ENCODE data around the gene USP8.

The USP8 gene

GRCh38 chr15:50563756-50564155, 139.6 kb downstream of the USP8 start:
- Histone ChIP-seq H3K9me2 (replicated peaks; ENCODE audit: insufficient read depth, low read length) (no peaks in the 10 kb centered on the region), H3K9me3 (replicated peaks; ENCODE audit: insufficient read depth, low read length) (no peaks in the 10 kb centered on the region), H3K36me3 (replicated peaks; ENCODE audit: insufficient read depth, low read length) (no peaks in the 10 kb centered on the region), H4K20me1 (ENCODE audit: insufficient read depth, low read length) (no peaks in the 10 kb centered on the region), H3K4me3 (ENCODE audit: low read length) (no peak overlapping the region), H3K27ac (ENCODE audit: low read length) (no peak overlapping the region), H3K4me2 (ENCODE audit: low read depth, low read length) (no peak overlapping the region), H3K79me2 (ENCODE audit: low read length) (no peaks in the 10 kb centered on the region), H3K27me3 (replicated peaks; ENCODE audit: insufficient read depth, low read length) (no peaks in the 10 kb centered on the region), H3K4me1 (ENCODE audit: low read length) (no peaks in the 10 kb centered on the region), H2AFZ (ENCODE audit: low read length) (no peak overlapping the region), H3F3A (ENCODE audit: insufficient read depth, low read length) (no peaks in the 10 kb centered on the region), H3K9ac (ENCODE audit: low read length) (no peak overlapping the region)
- TF ChIP-seq EZH2 (optimal IDR thresholded peaks at IDR 0.05; ENCODE audit: low read depth, low read length) (no peak), EZH2phosphoT487 (IDR thresholded peaks at IDR 0.05; ENCODE audit: low read length) (no peak), CTCF (IDR thresholded peaks at IDR 0.05; ENCODE audit: low read length) (no peak)
- no peak for DNase-seq
